Thoracic aorta (tissue), 2 donors: ENCODE results near the gene BACE1. TPM values are rescaled to one million over a fixed set of nuclear protein-coding genes. Genes with fewer than 3 reads are reported as not detected.

Source experiments
- ATAC-seq: fragments of 150-250 bp; one replicate; pipeline ENCODE4 v1.8.0; 2017; ENCODE audit warnings: low read depth; ENCODE audit not compliant: insufficient number of reproducible peaks, low FRiP score
- DNase-seq: peaks from one replicate; pipeline ENCODE4 v3.0.0-alpha.2; 2020; ENCODE audit warnings: low spot score
- H3K27ac ChIP-seq, 2 donors: fragments of 200-600 bp; sonication (generic); 1 replicate in 1 of 2; 2 replicates in 1 of 2; pipeline ENCODE4 v1.5.1; 2016; ENCODE audit warnings: mild to moderate bottlenecking in 2 of 2, moderate library complexity in 2 of 2
- H3K27me3 ChIP-seq: fragments of 200-600 bp; sonication (generic); replicated peaks from 2 replicates; pipeline ENCODE4 v1.6.0; 2016; ENCODE audit warnings: mild to moderate bottlenecking; ENCODE audit not compliant: insufficient read depth
- H3K36me3 ChIP-seq: fragments of 200-600 bp; sonication (generic); one replicate; pipeline ENCODE4 v1.5.1; 2016
- H3K4me1 ChIP-seq, 2 donors: fragments of 200-600 bp; sonication (generic); 1 replicate in 1 of 2; 2 replicates in 1 of 2; pipeline versions ENCODE4 v1.5.1 to v1.6.0; 2016; ENCODE audit warnings: low read depth in 2 of 2, mild to moderate bottlenecking in 1 of 2; ENCODE audit not compliant: control insufficient read depth in 1 of 2
- H3K4me3 ChIP-seq: fragments of 200-600 bp; sonication (generic); 2 replicates; pipeline ENCODE4 v1.5.1; 2016; ENCODE audit warnings: mild to moderate bottlenecking
- H3K9me3 ChIP-seq: fragments of 200-600 bp; sonication (generic); 2 replicates; pipeline ENCODE4 v1.5.1; 2016
- total RNA-seq, 2 donors: library from RNA; depleted of rRNA; stranded (reverse); fragments of >200 nt; gene quantifications; one replicate each; pipeline versions ENCODE4 v1.1.0 to v1.2.3, GENCODE V29; 2016
- TF ChIP-seq, protein P1 (sequence below): fragments of 200-600 bp; sonication (generic); IDR thresholded peaks from one replicate; pipeline ENCODE4 v1.5.1; 2019; ENCODE audit warnings: antibody characterized with exemption

Gene BACE1
- total RNA-seq, 2 donors from 2014 or later: 37.2 to 67.3 TPM

DNA sequence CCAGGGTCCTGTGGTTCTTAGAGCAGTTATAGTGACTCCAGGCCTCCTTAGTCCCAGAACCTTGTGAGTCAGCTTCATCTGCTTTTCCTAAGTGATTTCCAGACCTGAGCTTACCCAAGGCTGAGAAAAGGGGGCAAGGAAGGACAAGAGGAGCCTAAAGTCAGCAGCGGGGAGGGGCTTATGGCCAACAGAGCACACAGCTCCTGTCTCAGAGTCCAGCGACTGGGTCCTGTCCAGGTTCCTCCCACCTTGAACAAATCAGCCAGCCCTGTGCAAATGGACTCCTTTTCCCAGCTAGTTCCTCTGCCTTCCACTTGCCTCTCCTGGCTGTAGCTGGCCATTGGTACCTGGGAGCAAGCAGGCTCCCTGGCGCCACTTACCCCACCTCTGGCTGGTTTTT, 10.9 kb downstream of the BACE1 start:
- Histone ChIP-seq H3K27me3 (no peaks in the 10 kb centered on the region), H3K4me1 (peaks cover 0 to 7% of the 10 kb centered on the region in 2 donors), H3K36me3 (peaks cover 4% of the 10 kb centered on the region), H3K4me3 (no peak overlapping the region), H3K9me3 (no peaks in the 10 kb centered on the region), H3K27ac (no peak overlapping the region)
- no peak for DNase-seq
- TF ChIP-seq, protein P1, sequence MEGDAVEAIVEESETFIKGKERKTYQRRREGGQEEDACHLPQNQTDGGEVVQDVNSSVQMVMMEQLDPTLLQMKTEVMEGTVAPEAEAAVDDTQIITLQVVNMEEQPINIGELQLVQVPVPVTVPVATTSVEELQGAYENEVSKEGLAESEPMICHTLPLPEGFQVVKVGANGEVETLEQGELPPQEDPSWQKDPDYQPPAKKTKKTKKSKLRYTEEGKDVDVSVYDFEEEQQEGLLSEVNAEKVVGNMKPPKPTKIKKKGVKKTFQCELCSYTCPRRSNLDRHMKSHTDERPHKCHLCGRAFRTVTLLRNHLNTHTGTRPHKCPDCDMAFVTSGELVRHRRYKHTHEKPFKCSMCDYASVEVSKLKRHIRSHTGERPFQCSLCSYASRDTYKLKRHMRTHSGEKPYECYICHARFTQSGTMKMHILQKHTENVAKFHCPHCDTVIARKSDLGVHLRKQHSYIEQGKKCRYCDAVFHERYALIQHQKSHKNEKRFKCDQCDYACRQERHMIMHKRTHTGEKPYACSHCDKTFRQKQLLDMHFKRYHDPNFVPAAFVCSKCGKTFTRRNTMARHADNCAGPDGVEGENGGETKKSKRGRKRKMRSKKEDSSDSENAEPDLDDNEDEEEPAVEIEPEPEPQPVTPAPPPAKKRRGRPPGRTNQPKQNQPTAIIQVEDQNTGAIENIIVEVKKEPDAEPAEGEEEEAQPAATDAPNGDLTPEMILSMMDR: no peak
- no peak for ATAC-seq

DNA sequence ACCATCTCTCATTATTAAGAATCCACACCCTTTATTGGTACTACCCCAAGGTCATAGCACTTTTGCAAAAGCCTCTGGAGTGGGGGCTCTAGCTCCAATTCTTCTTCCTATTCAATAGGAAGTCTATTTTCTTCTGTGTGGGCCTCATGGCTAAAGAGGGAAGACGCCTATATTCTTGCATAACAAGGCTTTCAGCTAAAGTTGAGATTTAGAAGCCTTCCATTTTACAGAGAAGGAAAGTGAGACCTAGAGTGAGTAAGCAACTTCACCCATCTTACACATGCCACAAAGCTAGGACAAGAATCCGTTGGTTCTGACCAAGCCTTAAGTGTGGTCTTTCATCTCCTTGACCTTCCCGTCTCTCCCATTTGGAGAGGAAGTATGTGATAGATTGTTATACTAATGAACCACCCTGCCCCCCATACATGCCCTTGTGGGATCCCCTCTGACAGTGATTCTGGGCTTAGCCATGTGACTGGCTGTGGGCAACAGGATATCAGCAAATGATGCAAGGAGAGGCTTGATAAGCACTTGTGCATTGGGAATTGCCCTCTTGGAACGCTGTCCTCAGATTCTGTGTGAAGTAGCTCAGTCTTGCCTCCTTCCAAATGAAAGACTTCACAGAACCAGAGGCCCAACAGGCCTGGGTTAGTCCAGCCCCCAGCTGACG, 12.3 kb downstream of the BACE1 start:
- Histone ChIP-seq H3K27ac (no peak overlapping the region), H3K4me1 (peaks cover 0 to 10% of the 10 kb centered on the region in 2 donors), H3K27me3 (no peaks in the 10 kb centered on the region), H3K36me3 (peaks cover 4% of the 10 kb centered on the region), H3K9me3 (no peaks in the 10 kb centered on the region), H3K4me3 (no peak overlapping the region)
- no peak for DNase-seq
- no peak for ATAC-seq
- TF ChIP-seq, protein P1: no peak

DNA sequence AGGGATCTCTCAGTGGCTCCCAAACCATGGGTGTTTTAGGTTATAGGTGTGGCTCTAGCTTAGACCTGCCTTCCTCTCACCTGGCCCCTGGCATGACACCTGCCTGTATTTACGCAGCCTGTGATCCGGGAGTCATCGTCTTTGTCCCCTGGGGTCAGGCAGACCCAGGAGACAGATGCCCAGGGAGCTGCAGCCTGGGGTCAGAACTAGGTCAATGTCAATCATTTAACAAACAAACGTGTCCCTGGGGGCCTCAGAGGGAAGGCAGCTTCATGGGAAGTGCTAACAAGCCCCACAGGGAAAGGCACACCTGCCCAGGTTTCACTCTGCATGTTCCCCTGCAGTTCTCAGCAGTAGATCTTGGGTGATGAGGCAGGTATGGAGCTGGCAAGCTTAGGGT, 13.0 kb downstream of the BACE1 start:
- H3K36me3 ChIP-seq: peaks cover 4% of the 10 kb centered on the region
- H3K4me3 ChIP-seq: no peak overlapping the region
- no peaks in the 10 kb centered on the region for H3K9me3 ChIP-seq
- DNase-seq (no peak), ATAC-seq (no peak)
- H3K4me1 ChIP-seq: peaks cover 0 to 10% of the 10 kb centered on the region in 2 donors
- TF ChIP-seq, protein P1: no peak
- H3K27me3 ChIP-seq: no peaks in the 10 kb centered on the region
- H3K27ac ChIP-seq: no peak overlapping the region

DNA sequence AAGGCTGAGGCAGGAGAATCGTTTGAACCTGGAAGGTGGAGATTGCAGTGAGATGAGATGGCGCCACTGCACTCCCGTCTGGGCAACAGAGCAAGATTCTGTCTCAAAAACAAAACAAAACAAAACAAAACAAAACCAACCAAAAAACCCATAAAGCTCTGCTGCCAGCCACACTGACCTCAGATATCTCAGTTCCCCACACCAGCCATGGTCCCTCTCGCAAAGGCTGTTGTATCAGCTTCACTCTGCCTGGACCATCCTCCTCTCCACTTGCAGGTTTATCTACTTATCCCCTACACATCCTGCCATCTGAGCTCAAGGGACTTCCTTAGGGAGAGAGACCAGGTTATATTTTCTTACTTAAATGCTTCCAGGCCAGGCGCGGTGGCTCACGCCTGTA, 13.8 kb downstream of the BACE1 start:
- ATAC-seq: no peak
- TF ChIP-seq, protein P1: no peak
- Histone ChIP-seq H3K4me3 (no peak overlapping the region), H3K27me3 (no peaks in the 10 kb centered on the region), H3K9me3 (no peaks in the 10 kb centered on the region), H3K27ac (no peak overlapping the region), H3K36me3 (peaks cover 4% of the 10 kb centered on the region), H3K4me1 (peaks cover 0 to 10% of the 10 kb centered on the region in 2 donors)
- DNase-seq: no peak

DNA sequence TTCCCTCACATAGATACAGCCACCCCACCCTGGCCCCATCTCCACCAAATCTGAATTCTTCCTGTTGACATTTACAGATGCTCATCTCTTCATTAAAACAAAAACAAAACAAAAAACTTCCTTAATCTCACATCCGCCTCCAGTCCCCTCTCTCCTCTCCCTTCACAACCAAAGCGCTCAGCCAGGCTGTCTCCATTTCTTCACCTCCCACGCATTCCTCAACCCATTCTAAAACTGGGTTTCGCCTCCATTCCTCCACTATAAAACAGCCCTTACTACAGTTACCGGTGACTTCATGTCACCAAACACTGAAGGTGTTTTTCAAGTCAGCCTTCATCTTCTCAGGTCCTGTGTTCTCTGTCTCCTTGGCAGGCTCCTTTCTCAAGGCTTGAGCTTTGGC, 15.3 kb downstream of the BACE1 start:
- no peak overlapping the region for H3K27ac ChIP-seq
- no peaks in the 10 kb centered on the region for H3K27me3 ChIP-seq
- TF ChIP-seq, protein P1: no peak
- peak overlapping the region; percentile 53 for H3K4me3 ChIP-seq
- peaks cover 0 to 10% of the 10 kb centered on the region in 2 donors for H3K4me1 ChIP-seq
- no peaks in the 10 kb centered on the region for H3K9me3 ChIP-seq
- ATAC-seq: no peak
- H3K36me3 ChIP-seq: no peaks in the 10 kb centered on the region
- no peak for DNase-seq
